HL-60 (cell line): Measurements from ENCODE around the gene MMP15.
"Not testable (repeated sequence)": the region's sequence is repeated elsewhere in the genome, so short reads cannot be mapped to it uniquely, and the experiment has no call there.

Source experiments
- DNase-seq, 2 experiments: peaks; one replicate each; pipeline ENCODE4 v3.0.0-alpha.2; 2010 to 2020; ENCODE audit warnings: low read depth in 1 of 2, low spot score in 1 of 2
- H3K27ac ChIP-seq: fragments of 250-450 bp; sonication (Bioruptor Pico); replicated peaks from 2 replicates; pipeline ENCODE4 v1.5.1; 2020; ENCODE audit warnings: mild to moderate bottlenecking, moderate library complexity
- H3K27me3 ChIP-seq: fragments of 250-450 bp; sonication (Bioruptor Pico); 2 replicates; pipeline ENCODE4 v1.5.1; 2021; ENCODE audit warnings: mild to moderate bottlenecking, moderate library complexity; ENCODE audit not compliant: insufficient read depth, poor library complexity, severe bottlenecking
- H3K4me3 ChIP-seq: replicated peaks from 2 replicates; pipeline ENCODE4 v1.5.1; 2011; ENCODE audit warnings: mild to moderate bottlenecking, control low read depth, low read length; ENCODE audit not compliant: insufficient read depth
- GABPA ChIP-seq: IDR thresholded peaks from 2 replicates; pipeline ENCODE4 v1.6.1; 2012; ENCODE audit warnings: low read depth
- POLR2AphosphoS5 ChIP-seq: IDR thresholded peaks from 2 replicates; pipeline ENCODE4 v1.6.1; 2012; ENCODE audit warnings: low read depth
- SPI1 ChIP-seq: IDR thresholded peaks from 2 replicates; pipeline ENCODE4 v1.6.1; 2012; ENCODE audit warnings: low read depth, mild to moderate bottlenecking, borderline replicate concordance
- TF ChIP-seq, protein P1 (sequence below): IDR thresholded peaks from 2 replicates; pipeline ENCODE4 v1.6.1; 2012; ENCODE audit warnings: low read depth; ENCODE audit not compliant: insufficient replicate concordance
- TF ChIP-seq, protein P2 (sequence below): IDR thresholded peaks from one replicate; pipeline ENCODE4 v1.5.1; 2011; ENCODE audit warnings: low read length, control low read depth, inconsistent platforms; ENCODE audit not compliant: insufficient read depth

Gene MMP15

DNA sequence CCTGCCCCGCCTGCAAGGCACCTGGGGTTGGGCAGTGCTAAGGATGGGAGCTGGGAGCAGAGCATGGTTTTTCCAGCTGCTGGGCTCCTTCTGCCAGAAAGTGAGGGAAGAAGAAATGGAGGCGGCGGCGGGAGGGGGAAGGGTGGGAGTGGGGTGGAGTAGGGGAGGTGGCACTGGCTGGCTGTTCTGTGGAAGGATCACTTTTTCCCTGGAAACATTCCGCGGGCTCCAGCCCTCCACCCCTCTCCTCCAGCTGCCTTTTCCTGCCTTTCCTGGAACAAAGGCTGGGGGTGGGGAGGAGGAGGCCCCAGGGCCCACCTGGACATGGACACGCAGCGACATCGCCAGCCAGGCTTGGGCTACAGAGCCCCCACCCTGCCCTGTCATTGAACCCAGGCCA is 62.5 kb downstream of the MMP15 start:
- DNase-seq = no peak
- TF ChIP-seq, protein P1, sequence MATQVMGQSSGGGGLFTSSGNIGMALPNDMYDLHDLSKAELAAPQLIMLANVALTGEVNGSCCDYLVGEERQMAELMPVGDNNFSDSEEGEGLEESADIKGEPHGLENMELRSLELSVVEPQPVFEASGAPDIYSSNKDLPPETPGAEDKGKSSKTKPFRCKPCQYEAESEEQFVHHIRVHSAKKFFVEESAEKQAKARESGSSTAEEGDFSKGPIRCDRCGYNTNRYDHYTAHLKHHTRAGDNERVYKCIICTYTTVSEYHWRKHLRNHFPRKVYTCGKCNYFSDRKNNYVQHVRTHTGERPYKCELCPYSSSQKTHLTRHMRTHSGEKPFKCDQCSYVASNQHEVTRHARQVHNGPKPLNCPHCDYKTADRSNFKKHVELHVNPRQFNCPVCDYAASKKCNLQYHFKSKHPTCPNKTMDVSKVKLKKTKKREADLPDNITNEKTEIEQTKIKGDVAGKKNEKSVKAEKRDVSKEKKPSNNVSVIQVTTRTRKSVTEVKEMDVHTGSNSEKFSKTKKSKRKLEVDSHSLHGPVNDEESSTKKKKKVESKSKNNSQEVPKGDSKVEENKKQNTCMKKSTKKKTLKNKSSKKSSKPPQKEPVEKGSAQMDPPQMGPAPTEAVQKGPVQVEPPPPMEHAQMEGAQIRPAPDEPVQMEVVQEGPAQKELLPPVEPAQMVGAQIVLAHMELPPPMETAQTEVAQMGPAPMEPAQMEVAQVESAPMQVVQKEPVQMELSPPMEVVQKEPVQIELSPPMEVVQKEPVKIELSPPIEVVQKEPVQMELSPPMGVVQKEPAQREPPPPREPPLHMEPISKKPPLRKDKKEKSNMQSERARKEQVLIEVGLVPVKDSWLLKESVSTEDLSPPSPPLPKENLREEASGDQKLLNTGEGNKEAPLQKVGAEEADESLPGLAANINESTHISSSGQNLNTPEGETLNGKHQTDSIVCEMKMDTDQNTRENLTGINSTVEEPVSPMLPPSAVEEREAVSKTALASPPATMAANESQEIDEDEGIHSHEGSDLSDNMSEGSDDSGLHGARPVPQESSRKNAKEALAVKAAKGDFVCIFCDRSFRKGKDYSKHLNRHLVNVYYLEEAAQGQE = no peak
- Histone ChIP-seq H3K4me3 (no peak overlapping the region), H3K27me3 (no peaks in the 10 kb centered on the region), H3K27ac (no peak overlapping the region)

DNA sequence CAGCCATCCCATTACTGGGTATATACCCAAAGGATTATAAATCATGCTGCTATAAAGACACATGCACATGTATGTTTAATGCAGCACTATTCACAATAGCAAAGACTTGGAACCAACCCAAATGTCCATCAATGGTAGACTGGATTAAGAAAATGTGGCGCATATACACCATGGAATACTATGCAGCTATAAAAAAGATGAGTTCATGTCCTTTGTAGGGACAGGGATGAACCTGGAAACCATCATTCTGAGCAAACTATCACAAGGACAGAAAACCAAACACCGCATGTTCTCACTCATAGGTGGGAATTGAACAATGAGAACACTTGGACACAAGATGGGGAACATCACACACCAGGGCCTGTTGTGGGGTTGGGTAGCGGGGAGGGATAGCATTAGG is 64.8 kb downstream of the MMP15 start:
- not testable (repeated sequence) for DNase-seq, H3K27me3 ChIP-seq, H3K4me3 ChIP-seq, H3K27ac ChIP-seq

DNA sequence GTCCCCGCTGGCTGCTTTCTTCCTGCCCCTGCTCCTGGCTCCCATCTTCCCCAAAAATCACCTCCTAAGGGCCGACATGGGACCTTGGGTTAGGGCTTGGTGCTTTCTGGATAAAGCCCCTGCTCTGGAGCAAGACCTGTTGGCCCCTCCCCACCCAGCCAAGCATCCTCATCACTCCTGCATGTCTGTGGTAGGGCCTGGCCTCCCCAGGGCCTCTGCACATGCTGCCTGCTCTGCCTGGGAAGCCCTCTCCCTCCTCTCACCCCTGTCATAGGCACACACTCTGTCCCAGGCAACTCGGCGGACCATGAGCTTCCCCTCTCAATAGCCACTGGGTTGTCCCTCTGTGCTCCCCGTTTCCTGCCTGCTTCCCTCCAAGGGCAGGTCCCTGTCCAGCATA is 68.5 kb downstream of the MMP15 start:
- no peak for TF ChIP-seq GABPA
- TF ChIP-seq, protein P2, sequence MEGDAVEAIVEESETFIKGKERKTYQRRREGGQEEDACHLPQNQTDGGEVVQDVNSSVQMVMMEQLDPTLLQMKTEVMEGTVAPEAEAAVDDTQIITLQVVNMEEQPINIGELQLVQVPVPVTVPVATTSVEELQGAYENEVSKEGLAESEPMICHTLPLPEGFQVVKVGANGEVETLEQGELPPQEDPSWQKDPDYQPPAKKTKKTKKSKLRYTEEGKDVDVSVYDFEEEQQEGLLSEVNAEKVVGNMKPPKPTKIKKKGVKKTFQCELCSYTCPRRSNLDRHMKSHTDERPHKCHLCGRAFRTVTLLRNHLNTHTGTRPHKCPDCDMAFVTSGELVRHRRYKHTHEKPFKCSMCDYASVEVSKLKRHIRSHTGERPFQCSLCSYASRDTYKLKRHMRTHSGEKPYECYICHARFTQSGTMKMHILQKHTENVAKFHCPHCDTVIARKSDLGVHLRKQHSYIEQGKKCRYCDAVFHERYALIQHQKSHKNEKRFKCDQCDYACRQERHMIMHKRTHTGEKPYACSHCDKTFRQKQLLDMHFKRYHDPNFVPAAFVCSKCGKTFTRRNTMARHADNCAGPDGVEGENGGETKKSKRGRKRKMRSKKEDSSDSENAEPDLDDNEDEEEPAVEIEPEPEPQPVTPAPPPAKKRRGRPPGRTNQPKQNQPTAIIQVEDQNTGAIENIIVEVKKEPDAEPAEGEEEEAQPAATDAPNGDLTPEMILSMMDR = no peak
- no peak for TF ChIP-seq POLR2AphosphoS5
- no peak for TF ChIP-seq SPI1
- TF ChIP-seq, protein P1 = no peak

DNA sequence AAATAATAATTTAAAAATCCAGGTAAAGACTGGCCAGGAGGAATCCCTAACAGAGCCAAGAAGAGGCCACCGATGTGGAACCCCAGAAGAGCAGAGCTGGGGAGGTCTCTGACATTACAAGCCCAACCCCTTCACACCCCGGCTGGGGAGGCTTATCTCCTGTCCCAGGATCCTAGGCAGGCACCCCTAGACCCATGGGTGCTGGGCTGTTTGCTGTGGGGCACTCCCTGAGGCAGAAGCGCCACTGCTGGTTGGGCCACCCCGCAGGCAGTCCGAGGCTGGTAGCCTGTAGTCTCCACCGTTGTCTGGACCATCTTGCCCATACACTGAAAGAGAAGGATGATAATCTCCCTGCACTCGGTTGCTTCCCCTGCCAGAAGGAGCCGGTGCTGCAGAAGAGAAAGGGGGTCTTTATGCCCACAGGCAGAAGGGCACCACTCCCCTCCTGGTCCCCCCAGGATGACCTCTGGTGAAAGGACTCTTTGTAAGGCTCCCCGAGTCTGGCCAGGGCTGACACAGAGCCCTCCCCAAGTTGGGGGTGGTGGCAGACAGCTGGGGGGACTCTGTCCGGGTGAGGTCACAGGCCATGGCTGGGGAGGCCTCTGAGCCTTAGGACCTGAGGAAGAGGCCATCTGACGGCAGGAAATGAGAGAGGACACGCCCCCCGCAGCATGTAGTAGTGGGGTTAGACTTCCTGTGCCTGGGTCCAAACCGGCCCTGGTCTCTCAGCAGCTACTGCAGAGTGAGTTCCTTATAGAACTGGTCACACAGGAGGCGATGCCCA is 69.4 kb downstream of the MMP15 start:
- H3K4me3 ChIP-seq = no peak overlapping the region
- DNase-seq = no peak
- H3K27me3 ChIP-seq = no peaks in the 10 kb centered on the region
- no peak overlapping the region for H3K27ac ChIP-seq
- TF ChIP-seq, protein P2 = no peak
- TF ChIP-seq POLR2AphosphoS5 (no peak), GABPA (no peak), SPI1 (no peak)
- TF ChIP-seq, protein P1 = no peak

More for the DNA sequence above, 68.5 kb downstream of the MMP15 start:
- no peak overlapping the region for H3K27ac ChIP-seq
- no peak for DNase-seq
- H3K27me3 ChIP-seq = no peaks in the 10 kb centered on the region
- no peak overlapping the region for H3K4me3 ChIP-seq

DNA sequence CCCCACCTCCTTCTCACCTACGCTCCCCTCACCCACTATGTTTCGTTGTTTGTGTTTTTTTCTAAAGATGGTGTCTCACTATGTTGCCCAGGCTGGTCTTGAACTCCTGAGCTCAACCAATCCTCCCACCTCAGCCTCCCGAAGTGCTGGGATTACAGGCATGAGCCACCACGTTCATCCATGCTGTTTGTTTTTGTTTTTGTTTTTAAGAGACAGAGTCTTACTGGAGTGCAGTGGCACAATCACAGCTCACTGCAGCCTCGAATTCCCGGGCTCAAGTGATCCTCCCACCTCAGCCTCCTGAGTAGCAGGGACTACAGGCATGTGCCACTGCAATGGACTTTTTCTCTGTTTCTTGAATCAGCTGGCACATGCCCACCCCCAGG is 70.0 kb downstream of the MMP15 start:
- not testable (repeated sequence) for H3K4me3 ChIP-seq, DNase-seq, H3K27me3 ChIP-seq, H3K27ac ChIP-seq
